B cell (primary cell): ENCODE data around the gene ITPR2. TPM values are rescaled to one million over a fixed set of nuclear protein-coding genes. Genes with fewer than 3 reads are reported as not detected.

ENCODE experiments used
- ATAC-seq: fragments of 200-7000 bp; cut with Tn5 transposase; one replicate; pipeline ENCODE4 v1.10.0; 2021; ENCODE audit warnings: low read depth, mild to moderate bottlenecking, moderate number of reproducible peaks, moderate library complexity
- CTCF ChIA-PET: fragments of 350-600 bp; sonication (Branson Sonifier 250); formaldehyde crosslinking; loops from one replicate; lab custom pipeline; 2021; ENCODE audit warnings: antibody characterized with exemption, inconsistent platforms; lab: Charles Lee
- POLR2A ChIA-PET: fragments of 350-600 bp; sonication (Branson Sonifier 250); formaldehyde crosslinking; loops from one replicate; lab custom pipeline; 2021; ENCODE audit warnings: antibody characterized with exemption; lab: Charles Lee
- DNase-seq: peaks from one replicate; pipeline ENCODE4 v3.0.0; 2013
- H2AFZ ChIP-seq: 2 replicates; pipeline ENCODE4 v1.6.1; 2012; ENCODE audit warnings: mild to moderate bottlenecking, low read depth, low read length; ENCODE audit not compliant: insufficient read depth, poor library complexity, severe bottlenecking
- H3K27ac ChIP-seq, 2 donors: 1 replicate in 1 of 2; 2 replicates in 1 of 2; pipeline ENCODE4 v1.5.1; 2012 to 2013; ENCODE audit warnings: low read length in 2 of 2, mild to moderate bottlenecking in 2 of 2, moderate library complexity in 1 of 2
- H3K27me3 ChIP-seq, 4 experiments: fragments of 200-600 bp in 1 of 4; sonication (generic) in 1 of 4; replicated peaks in 1 of 4; 1 replicate in 2 of 4; 2 replicates in 2 of 4; pipeline versions ENCODE4 v1.6.1 to v1.7.0; 2013 to 2016; ENCODE audit warnings: low read length in 3 of 4, mild to moderate bottlenecking in 2 of 4, mixed read lengths in 1 of 4, moderate library complexity in 1 of 4; ENCODE audit not compliant: insufficient read depth in 4 of 4, control insufficient read depth in 3 of 4; ENCODE audit errors: control extremely low read depth in 1 of 4
- H3K36me3 ChIP-seq, 2 experiments: replicated peaks in 1 of 2; 1 replicate in 1 of 2; 2 replicates in 1 of 2; pipeline versions ENCODE4 v1.6.1 to v1.7.1; 2013; ENCODE audit warnings: low read length in 1 of 2; ENCODE audit not compliant: insufficient read depth in 2 of 2, control insufficient read depth in 1 of 2; ENCODE audit errors: control extremely low read depth in 1 of 2, extremely low read depth in 1 of 2
- H3K4me1 ChIP-seq, 2 donors: fragments of 200-600 bp in 1 of 2; sonication (generic) in 1 of 2; 1 replicate in 1 of 2; 2 replicates in 1 of 2; pipeline versions ENCODE4 v1.5.1 to v1.6.1; 2013 to 2017; ENCODE audit warnings: low read length in 2 of 2; ENCODE audit not compliant: control insufficient read depth in 2 of 2, insufficient read depth in 2 of 2
- H3K4me2 ChIP-seq: replicated peaks from 2 replicates; pipeline ENCODE3; 2012; ENCODE audit warnings: mild to moderate bottlenecking, low read depth, low read length; ENCODE audit not compliant: poor library complexity, severe bottlenecking
- H3K4me3 ChIP-seq, 5 experiments: fragments of 200-600 bp in 1 of 5; sonication (generic) in 1 of 5; 1 replicate in 3 of 5; 2 replicates in 2 of 5; pipeline versions ENCODE4 v1.5.1 to v1.7.0; 2011 to 2016; ENCODE audit warnings: low read length in 4 of 5, mild to moderate bottlenecking in 4 of 5, low read depth in 2 of 5, control low read depth in 1 of 5, moderate library complexity in 1 of 5; ENCODE audit not compliant: insufficient read depth in 1 of 5; ENCODE audit errors: control extremely low read depth in 1 of 5, extremely low read depth in 1 of 5
- H3K79me2 ChIP-seq: fragments of 200-600 bp; sonication (generic); one replicate; pipeline ENCODE4 v1.6.0; 2016; ENCODE audit warnings: low read length; ENCODE audit not compliant: control insufficient read depth, insufficient read depth
- H3K9ac ChIP-seq: fragments of 200-600 bp; sonication (generic); 2 replicates; pipeline ENCODE4 v1.6.1; 2017; ENCODE audit warnings: mild to moderate bottlenecking, low read length, moderate library complexity
- H3K9me3 ChIP-seq, 3 donors: one replicate each; pipeline versions ENCODE4 v1.6.1 to v1.7.1; 2013; ENCODE audit warnings: low read length in 2 of 3; ENCODE audit not compliant: control insufficient read depth in 2 of 3, insufficient read depth in 1 of 3; ENCODE audit errors: control extremely low read depth in 1 of 3
- H4K20me1 ChIP-seq: 2 replicates; pipeline ENCODE4 v1.6.0; 2012; ENCODE audit warnings: mild to moderate bottlenecking, low read length; ENCODE audit not compliant: insufficient read depth, control insufficient read depth, poor library complexity, severe bottlenecking
- H3K27ac Mint-ChIP-seq: one replicate; pipeline ENCODE4 v1.8.0; 2021; ENCODE audit warnings: mixed read lengths
- H3K27me3 Mint-ChIP-seq: one replicate; pipeline ENCODE4 v1.8.0; 2021; ENCODE audit warnings: mixed read lengths
- H3K4me1 Mint-ChIP-seq: one replicate; pipeline ENCODE4 v1.8.0; 2021; ENCODE audit warnings: mixed read lengths
- H3K4me3 Mint-ChIP-seq: one replicate; pipeline ENCODE4 v1.8.0; 2021; ENCODE audit warnings: mixed read lengths
- H3K9me3 Mint-ChIP-seq: one replicate; pipeline ENCODE4 v1.8.0; 2022; ENCODE audit warnings: mixed read lengths; ENCODE audit not compliant: insufficient read depth
- EZH2 ChIP-seq: IDR thresholded peaks from 2 replicates; pipeline ENCODE4 v1.6.1; 2012; ENCODE audit warnings: borderline replicate concordance, low read depth, mild to moderate bottlenecking, moderate library complexity, low read length; ENCODE audit not compliant: insufficient read depth, poor library complexity, severe bottlenecking
- WGBS: methylation state at CpG from one replicate; pipeline ENCODE4 v1.1.5; 2013; ENCODE audit warnings: missing lambda C conversion rate; ENCODE audit not compliant: insufficient coverage; 5-methylcytosine and 5-hydroxymethylcytosine counted together
- intact Hi-C: fragments of 100-400 bp; cut with micrococcal nuclease; formaldehyde crosslinking; loops from one replicate; pipeline ENCODE4 v1.10.0; 2022
- polyA plus RNA-seq: library from polyadenylated mRNA; depleted of rRNA; stranded (reverse); fragments of >200 nt; gene quantifications from 2 replicates; pipeline ENCODE4 v1.2.3, GENCODE V29; 2012
- total RNA-seq, 2 donors: library from RNA; stranded (reverse); fragments of 120-200 nt in 1 of 2; gene quantifications; 1 replicate in 1 of 2; 2 replicates in 1 of 2; pipeline versions ENCODE4 v1.2.3 to v1.2.4, GENCODE V29; 2013 to 2022
- TF ChIP-seq, protein P1 (sequence below): fragments of 200-600 bp; IDR thresholded peaks from one replicate; pipeline ENCODE4 v1.8.0; 2022; ENCODE audit warnings: antibody characterized with exemption, mild to moderate bottlenecking

The ITPR2 gene
- total and polyA plus RNA-seq, 2 donors (not counting 1 experiment from before 2014, with no cell fraction given), result 4.3 to 113 TPM

DNA sequence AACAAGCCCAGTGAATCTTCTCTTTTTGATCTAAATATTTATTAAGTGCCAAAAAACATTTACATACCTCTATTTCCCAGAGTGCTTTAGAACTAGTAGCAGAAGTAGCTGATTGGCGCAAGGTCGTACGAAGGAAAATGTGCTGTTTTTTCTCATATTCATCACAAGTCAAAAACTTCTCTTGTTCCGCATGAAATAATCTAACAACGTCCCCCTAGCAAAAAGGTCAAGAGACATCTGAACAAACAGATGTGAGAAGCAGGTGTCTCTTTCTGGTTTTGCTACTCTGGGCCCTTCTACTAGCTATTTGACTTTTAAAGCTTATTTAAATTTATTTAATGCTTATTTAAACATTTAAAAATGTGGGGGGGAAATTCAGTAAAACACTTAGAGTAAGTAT, 117.8 kb downstream of the ITPR2 start:
- ChIA-PET CTCF (interaction anchor here (1.6 to 1.9 kb wide), 3 partner anchors 9 to 14 kb away, joined by 3 to 8 read pairs (median 4); no protein-coding TSS in a partner anchor), POLR2A (no interaction called here)
- peaks cover 1 to 15% of the 10 kb centered on the region in 2 experiments for H3K36me3 ChIP-seq
- no peak overlapping the region for H2AFZ ChIP-seq
- no peaks in the 10 kb centered on the region for H3K27me3 ChIP-seq
- no peak overlapping the region for H3K27ac ChIP-seq
- no peak overlapping the region for H3K4me3 ChIP-seq
- Mint-ChIP-seq H3K9me3 (no peaks in the 10 kb centered on the region), H3K4me1 (peaks cover 17% of the 10 kb centered on the region), H3K4me3 (no peak overlapping the region), H3K27me3 (no peaks in the 10 kb centered on the region), H3K27ac (no peak overlapping the region)
- H3K9me3 ChIP-seq, result no peaks in the 10 kb centered on the region
- H3K4me2 ChIP-seq, result no peak overlapping the region
- DNase-seq, result no peak
- no peak overlapping the region for H3K9ac ChIP-seq
- no peak for TF ChIP-seq EZH2
- TF ChIP-seq, protein P1, sequence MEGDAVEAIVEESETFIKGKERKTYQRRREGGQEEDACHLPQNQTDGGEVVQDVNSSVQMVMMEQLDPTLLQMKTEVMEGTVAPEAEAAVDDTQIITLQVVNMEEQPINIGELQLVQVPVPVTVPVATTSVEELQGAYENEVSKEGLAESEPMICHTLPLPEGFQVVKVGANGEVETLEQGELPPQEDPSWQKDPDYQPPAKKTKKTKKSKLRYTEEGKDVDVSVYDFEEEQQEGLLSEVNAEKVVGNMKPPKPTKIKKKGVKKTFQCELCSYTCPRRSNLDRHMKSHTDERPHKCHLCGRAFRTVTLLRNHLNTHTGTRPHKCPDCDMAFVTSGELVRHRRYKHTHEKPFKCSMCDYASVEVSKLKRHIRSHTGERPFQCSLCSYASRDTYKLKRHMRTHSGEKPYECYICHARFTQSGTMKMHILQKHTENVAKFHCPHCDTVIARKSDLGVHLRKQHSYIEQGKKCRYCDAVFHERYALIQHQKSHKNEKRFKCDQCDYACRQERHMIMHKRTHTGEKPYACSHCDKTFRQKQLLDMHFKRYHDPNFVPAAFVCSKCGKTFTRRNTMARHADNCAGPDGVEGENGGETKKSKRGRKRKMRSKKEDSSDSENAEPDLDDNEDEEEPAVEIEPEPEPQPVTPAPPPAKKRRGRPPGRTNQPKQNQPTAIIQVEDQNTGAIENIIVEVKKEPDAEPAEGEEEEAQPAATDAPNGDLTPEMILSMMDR, result no peak
- H3K4me1 ChIP-seq, result peaks cover 5 to 6% of the 10 kb centered on the region in 2 donors
- no peaks in the 10 kb centered on the region for H3K79me2 ChIP-seq
- ATAC-seq, result peak; percentile 24
- intact Hi-C loops, result no loop called here
- 70% methylated on average over 2 of the region's 5 CpGs for WGBS
- H4K20me1 ChIP-seq, result no peaks in the 10 kb centered on the region

DNA sequence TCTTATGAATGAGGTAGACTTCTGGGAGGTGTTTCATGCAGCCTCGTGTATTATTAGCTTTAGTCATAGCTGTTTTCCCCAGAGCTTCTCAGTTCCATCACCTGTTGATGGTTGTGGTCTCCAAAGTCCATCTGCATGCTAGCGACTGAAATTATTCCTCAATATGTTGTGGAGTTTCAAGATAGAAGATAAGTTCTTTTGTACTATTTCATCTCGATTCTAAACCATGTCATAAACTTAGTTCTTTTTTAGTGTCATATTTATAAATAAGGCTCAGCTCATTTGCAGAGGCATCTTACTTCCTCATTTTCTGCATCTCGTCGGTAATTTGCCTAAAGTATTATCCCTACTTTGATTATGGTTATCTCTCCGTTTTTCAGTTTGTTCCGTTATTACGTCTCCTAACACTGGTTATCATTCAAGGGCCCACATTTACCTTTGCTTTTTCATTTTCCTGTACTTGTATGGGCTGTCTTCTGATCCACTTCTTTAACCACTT, 119.1 kb downstream of the ITPR2 start:
- peak; percentile 46 for DNase-seq
- H3K4me1 ChIP-seq, result peaks cover 5 to 6% of the 10 kb centered on the region in 2 donors
- no peaks in the 10 kb centered on the region for H3K27me3 Mint-ChIP-seq
- no peaks in the 10 kb centered on the region for H4K20me1 ChIP-seq
- H3K27ac ChIP-seq, result no peak overlapping the region
- H2AFZ ChIP-seq, result no peak overlapping the region
- H3K27ac Mint-ChIP-seq, result peak overlapping the region; percentile 42
- no peak overlapping the region for H3K4me3 ChIP-seq
- intact Hi-C loops, result no loop called here
- H3K4me3 Mint-ChIP-seq, result peak overlapping the region; percentile 33
- ChIA-PET CTCF (interaction anchor here (0.6 to 1.6 kb wide), 2 partner anchors 10 to 12 kb away, joined by 3 read pairs; no protein-coding TSS in a partner anchor), POLR2A (no interaction called here)
- peaks cover 0 to 15% of the 10 kb centered on the region in 2 experiments for H3K36me3 ChIP-seq
- TF ChIP-seq EZH2, result no peak
- TF ChIP-seq, protein P1, result no peak
- H3K4me1 Mint-ChIP-seq, result peaks cover 17% of the 10 kb centered on the region
- H3K9me3 ChIP-seq, result no peaks in the 10 kb centered on the region
- H3K79me2 ChIP-seq, result no peaks in the 10 kb centered on the region
- H3K27me3 ChIP-seq, result no peaks in the 10 kb centered on the region
- peak; percentile 33 for ATAC-seq
- H3K9me3 Mint-ChIP-seq, result no peaks in the 10 kb centered on the region
- WGBS, result 40% methylated on average over 1 of the region's 8 CpGs
- H3K9ac ChIP-seq, result no peak overlapping the region
- H3K4me2 ChIP-seq, result peak overlapping the region; percentile 37
